Erythroblast (primary cell): ENCODE results near the gene BRCA2.

ENCODE experiments used
- GATA1 ChIP-seq: IDR thresholded peaks from 2 replicates; pipeline ENCODE4 v1.6.1; 2011; ENCODE audit warnings: low read depth, mild to moderate bottlenecking, control low read depth, low read length, moderate library complexity
- POLR2A ChIP-seq: IDR thresholded peaks from 2 replicates; pipeline ENCODE4 v1.6.1; 2011; ENCODE audit warnings: mild to moderate bottlenecking, low read length

- TF ChIP-seq POLR2A (no peak), GATA1 (no peak)
Measured at GRCh38 chr13:32381539-32381938, 66.2 kb downstream of the BRCA2 start.
